Measurements from ENCODE around the gene ARMC6.
A peak's percentile ranks its signal among the peaks of the same experiment; 100 is the strongest.

Gene ARMC6

GRCh38 chr19:19059837-19060611 is 26.6 kb downstream of the ARMC6 start:
- no peak overlapping the region for H2AFZ ChIP-seq (ENCODE audit: low read length)
- H3K27me3 ChIP-seq (replicated peaks; ENCODE audit: insufficient read depth, low read length): no peaks in the 10 kb centered on the region
- TF ChIP-seq CTCF (IDR thresholded peaks at IDR 0.05; ENCODE audit: low read length) (no peak), EZH2 (optimal IDR thresholded peaks at IDR 0.05; ENCODE audit: low read depth, low read length) (no peak), EZH2phosphoT487 (IDR thresholded peaks at IDR 0.05; ENCODE audit: low read length) (no peak)
- H3K9me3 ChIP-seq (replicated peaks; ENCODE audit: insufficient read depth, low read length): no peaks in the 10 kb centered on the region
- H3K4me2 ChIP-seq (ENCODE audit: low read depth, low read length): no peak overlapping the region
- no peak for DNase-seq
- H3K9me2 ChIP-seq (replicated peaks; ENCODE audit: insufficient read depth, low read length): no peaks in the 10 kb centered on the region
- peaks cover 19% of the 10 kb centered on the region for H3F3A ChIP-seq (ENCODE audit: insufficient read depth, low read length)
- H3K9ac ChIP-seq (ENCODE audit: low read length): no peak overlapping the region
- H3K36me3 ChIP-seq (replicated peaks; ENCODE audit: insufficient read depth, low read length): 0 out of 2 replicates have a peak, but pooled peaks cover 4% of the 10 kb centered on the region
- H3K4me1 ChIP-seq (ENCODE audit: low read length): no peaks in the 10 kb centered on the region
- no peaks in the 10 kb centered on the region for H4K20me1 ChIP-seq (ENCODE audit: insufficient read depth, low read length)
- no peak overlapping the region for H3K27ac ChIP-seq (ENCODE audit: low read length)
- H3K4me3 ChIP-seq (ENCODE audit: low read length): no peak overlapping the region
- peaks cover 11% of the 10 kb centered on the region for H3K79me2 ChIP-seq (ENCODE audit: low read length)

GRCh38 chr19:19061506-19061905 is 28.1 kb downstream of the ARMC6 start:
- Histone ChIP-seq H2AFZ (ENCODE audit: low read length) (no peak overlapping the region), H3K9ac (ENCODE audit: low read length) (no peak overlapping the region), H3K27ac (ENCODE audit: low read length) (no peak overlapping the region), H3K9me3 (replicated peaks; ENCODE audit: insufficient read depth, low read length) (no peaks in the 10 kb centered on the region), H3K27me3 (replicated peaks; ENCODE audit: insufficient read depth, low read length) (no peaks in the 10 kb centered on the region), H3K4me3 (ENCODE audit: low read length) (no peak overlapping the region), H3F3A (ENCODE audit: insufficient read depth, low read length) (peaks cover 33% of the 10 kb centered on the region), H4K20me1 (ENCODE audit: insufficient read depth, low read length) (no peaks in the 10 kb centered on the region), H3K4me1 (ENCODE audit: low read length) (peaks cover 3% of the 10 kb centered on the region; the same call in 1 of the 2 replicates), H3K79me2 (ENCODE audit: low read length) (peaks cover 23% of the 10 kb centered on the region), H3K4me2 (ENCODE audit: low read depth, low read length) (no peak overlapping the region), H3K9me2 (replicated peaks; ENCODE audit: insufficient read depth, low read length) (no peaks in the 10 kb centered on the region), H3K36me3 (replicated peaks; ENCODE audit: insufficient read depth, low read length) (0 out of 2 replicates have a peak, but pooled peaks cover 4% of the 10 kb centered on the region)
- no peak for TF ChIP-seq EZH2 (optimal IDR thresholded peaks at IDR 0.05; ENCODE audit: low read depth, low read length)
- no peak for TF ChIP-seq CTCF (IDR thresholded peaks at IDR 0.05; ENCODE audit: low read length)
- no peak for TF ChIP-seq EZH2phosphoT487 (IDR thresholded peaks at IDR 0.05; ENCODE audit: low read length)
- no peak for DNase-seq

GRCh38 chr19:19062454-19063182 is 29.2 kb downstream of the ARMC6 start:
- H3K9me2 ChIP-seq (replicated peaks; ENCODE audit: insufficient read depth, low read length): no peaks in the 10 kb centered on the region
- peak overlapping the region; percentile 49 for H3K9ac ChIP-seq (ENCODE audit: low read length)
- no peaks in the 10 kb centered on the region for H3K27me3 ChIP-seq (replicated peaks; ENCODE audit: insufficient read depth, low read length)
- H3K4me2 ChIP-seq (ENCODE audit: low read depth, low read length): peak overlapping the region; percentile 65
- peak overlapping the region; percentile 21; the same call in 1 of the 2 replicates for H3K27ac ChIP-seq (ENCODE audit: low read length)
- peak; percentile 27 for DNase-seq
- TF ChIP-seq EZH2 (optimal IDR thresholded peaks at IDR 0.05; ENCODE audit: low read depth, low read length) (no peak), CTCF (IDR thresholded peaks at IDR 0.05; ENCODE audit: low read length) (no peak), EZH2phosphoT487 (IDR thresholded peaks at IDR 0.05; ENCODE audit: low read length) (no peak)
- H3F3A ChIP-seq (ENCODE audit: insufficient read depth, low read length): peaks cover 44% of the 10 kb centered on the region
- peaks cover 27% of the 10 kb centered on the region for H3K79me2 ChIP-seq (ENCODE audit: low read length)
- peak overlapping the region; percentile 55 for H3K4me3 ChIP-seq (ENCODE audit: low read length)
- H4K20me1 ChIP-seq (ENCODE audit: insufficient read depth, low read length): no peaks in the 10 kb centered on the region
- H3K4me1 ChIP-seq (ENCODE audit: low read length): peaks cover 12% of the 10 kb centered on the region
- no peaks in the 10 kb centered on the region for H3K9me3 ChIP-seq (replicated peaks; ENCODE audit: insufficient read depth, low read length)
- H3K36me3 ChIP-seq (replicated peaks; ENCODE audit: insufficient read depth, low read length): 0 out of 2 replicates have a peak, but pooled peaks cover 4% of the 10 kb centered on the region
- 0 out of 2 replicates have a peak overlapping the region, but pooled peaks have one; percentile 34 for H2AFZ ChIP-seq (ENCODE audit: low read length)

Measured in MM.1S (cell line).